Parietal lobe (tissue), 2 donors: Measurements from ENCODE around the gene C12orf57. TPM values are rescaled to one million over a fixed set of nuclear protein-coding genes. Genes with fewer than 3 reads are reported as not detected.

Source experiments
- small RNA-seq: library from RNA; depleted of rRNA; stranded (forward); fragments of <200 nt; gene quantifications from one replicate; pipeline ENCODE3, GENCODE V24; 2014; ENCODE audit warnings: low replicate concordance
- total RNA-seq: library from RNA; depleted of rRNA; stranded (reverse); fragments of >200 nt; gene quantifications from one replicate; pipeline ENCODE4 v1.2.3, GENCODE V29; 2014

C12orf57 gene
- 295 TPM for total RNA-seq

GRCh38 chr12:6943722-6944380, at the start of gene C12orf57, which contains the start of gene RNU7-1:
Gene C12orf57, plus strand, starts transcription at chr12:6944022. Its CDS starts 100 bp downstream, at chr12:6944122.
Gene RNU7-1, plus strand, starts transcription at chr12:6943816.

GRCh38 chr12:6904280-6905276, 39.2 kb upstream of the C12orf57 start, which contains the start of gene LRRC23:
Gene LRRC23, plus strand, starts transcription at chr12:6904822. Its CDS starts 812 bp downstream, at chr12:6905634.

DNA sequence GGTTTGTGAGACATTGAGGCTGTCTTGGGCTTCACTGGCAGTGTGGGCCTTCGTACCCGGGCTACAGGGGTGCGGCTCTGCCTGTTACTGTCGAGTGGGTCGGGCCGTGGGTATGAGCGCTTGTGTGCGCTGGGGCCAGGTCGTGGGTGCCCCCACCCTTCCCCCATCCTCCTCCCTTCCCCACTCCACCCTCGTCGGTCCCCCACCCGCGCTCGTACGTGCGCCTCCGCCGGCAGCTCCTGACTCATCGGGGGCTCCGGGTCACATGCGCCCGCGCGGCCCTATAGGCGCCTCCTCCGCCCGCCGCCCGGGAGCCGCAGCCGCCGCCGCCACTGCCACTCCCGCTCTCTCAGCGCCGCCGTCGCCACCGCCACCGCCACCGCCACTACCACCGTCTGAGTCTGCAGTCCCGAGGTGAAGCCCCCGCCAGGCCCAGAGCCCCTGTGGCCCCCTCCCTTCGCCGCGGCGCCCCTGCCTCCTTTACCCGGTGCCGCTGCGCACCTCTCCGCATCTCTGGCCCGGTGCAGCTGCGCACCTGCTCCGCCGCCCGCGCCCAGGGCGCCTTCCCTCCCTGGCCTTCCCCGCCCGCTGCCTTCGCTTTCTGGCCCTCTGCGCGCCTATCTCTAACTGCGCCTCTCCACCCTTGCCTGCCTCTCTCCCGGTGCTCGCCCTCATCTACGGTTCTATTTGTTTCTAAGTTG, 29.4 kb upstream of the C12orf57 start, which contains the start of gene ENO2:
ENO2 (plus strand) TSS at position 335 of the 701 bp plus-strand sequence. CDS start 1,253 bp downstream, outside the sequence.

GRCh38 chr12:6927379-6928021, 16.3 kb upstream of the C12orf57 start, which contains the start of gene ATN1:
Gene ATN1, plus strand, starts transcription at chr12:6927959. Its CDS starts 6,043 bp downstream, at chr12:6934002.

DNA sequence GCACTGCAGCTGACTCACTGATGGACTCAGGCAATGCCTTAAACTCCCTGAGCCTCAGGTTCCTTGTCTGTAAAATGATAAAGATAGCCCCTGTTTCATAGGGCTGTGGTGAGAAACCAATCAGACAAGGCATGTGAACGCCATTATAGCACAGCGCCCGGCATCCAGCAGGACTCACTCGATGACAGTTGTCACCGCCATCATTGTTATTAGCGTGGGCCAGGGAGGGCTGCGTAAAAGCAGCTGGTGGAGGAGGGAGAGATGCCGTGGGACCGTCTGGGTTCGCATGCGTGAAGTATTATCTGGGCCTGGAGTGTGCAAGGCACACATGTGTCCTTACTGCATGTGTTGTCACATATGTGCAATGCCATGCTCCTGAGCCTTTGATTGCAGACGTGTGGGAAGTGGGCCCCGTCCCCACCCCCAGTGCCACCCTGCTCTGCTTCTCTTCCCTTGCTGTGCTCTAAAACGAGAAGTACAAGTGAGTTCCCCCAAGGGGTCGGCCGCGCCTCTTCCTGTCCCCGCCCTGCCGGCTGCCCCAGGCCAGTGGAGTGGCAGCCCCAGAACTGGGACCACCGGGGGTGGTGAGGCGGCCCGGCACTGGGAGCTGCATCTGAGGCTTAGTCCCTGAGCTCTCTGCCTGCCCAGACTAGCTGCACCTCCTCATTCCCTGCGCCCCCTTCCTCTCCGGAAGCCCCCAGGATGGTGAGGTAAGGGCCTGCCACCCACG, 7.2 kb downstream of the C12orf57 start, which contains the start of gene PTPN6:
PTPN6 (plus strand) TSS at position 546 of the 730 bp plus-strand sequence; CDS start at position 703, 157 bp downstream.

Small RNA genes lying within 50 kb of the gene (small RNA-seq; reads per million reads assigned to genes)
- gene MIR141 (0.09 reads per million), gene MIR200C (not detected), gene RNU7-1 (not detected), gene SCARNA12 (0.37 reads per million, percentile 24 among the genes with 10 or more reads in this experiment)

Other genes starting within 250 kb of the C12orf57 start
- gene PIANP, start 243.2 kb upstream of the C12orf57 start, total RNA-seq: 4.1 TPM
- 39.4 TPM for gene COPS7A, start 220.0 kb upstream of the C12orf57 start, total RNA-seq
- gene MLF2, start 190.9 kb upstream of the C12orf57 start, total RNA-seq: 110 TPM
- 64.5 TPM for gene PTMS, start 177.7 kb upstream of the C12orf57 start, total RNA-seq
- not detected for gene LAG3, start 171.5 kb upstream of the C12orf57 start, total RNA-seq
- 1.9 TPM for gene CD4, start 154.5 kb upstream of the C12orf57 start, total RNA-seq
- gene GPR162, start 122.2 kb upstream of the C12orf57 start, total RNA-seq: 57.0 TPM
- 25.7 TPM for gene P3H3, start 115.6 kb upstream of the C12orf57 start, total RNA-seq
- gene GNB3, start 103.1 kb upstream of the C12orf57 start, total RNA-seq: 5.9 TPM
- 4.1 TPM for gene CDCA3, start 92.7 kb upstream of the C12orf57 start, total RNA-seq
- gene USP5, start 91.9 kb upstream of the C12orf57 start, total RNA-seq: 64.8 TPM
- 181 TPM for gene TPI1, start 76.5 kb upstream of the C12orf57 start, total RNA-seq
- 2.8 TPM for gene SPSB2, start 70.7 kb upstream of the C12orf57 start, total RNA-seq
- 8.5 TPM for gene LRRC23, start 39.2 kb upstream of the C12orf57 start, total RNA-seq
- 146 TPM for gene ENO2, start 29.4 kb upstream of the C12orf57 start, total RNA-seq
- gene ATN1, start 16.1 kb upstream of the C12orf57 start, total RNA-seq: 22.5 TPM
- not detected for gene RNU7-1, start 206 bp upstream of the C12orf57 start, total RNA-seq
- 3.4 TPM for gene PTPN6, start 7.3 kb downstream of the C12orf57 start, total RNA-seq
- gene PHB2, start 26.6 kb downstream of the C12orf57 start, total RNA-seq: 104 TPM
- gene EMG1, start 26.9 kb downstream of the C12orf57 start, total RNA-seq: 39.4 TPM
- 15.0 TPM for gene LPCAT3, start 74.5 kb downstream of the C12orf57 start, total RNA-seq
- gene C1S, start 116.7 kb downstream of the C12orf57 start, total RNA-seq: 8.1 TPM
- gene C1R, start 148.4 kb downstream of the C12orf57 start, total RNA-seq: 1.6 TPM
- 5.9 TPM for gene C1RL, start 165.2 kb downstream of the C12orf57 start, total RNA-seq
- gene RBP5, start 184.9 kb downstream of the C12orf57 start, total RNA-seq: not detected
- 79.2 TPM for gene CLSTN3, start 186.3 kb downstream of the C12orf57 start, total RNA-seq
- 62.9 TPM for gene PEX5, start 245.7 kb downstream of the C12orf57 start, total RNA-seq